ENCODE data around the gene HSP90AB1. TPM values are rescaled to one million over a fixed set of nuclear protein-coding genes. Genes with fewer than 3 reads are reported as not detected.
A peak's percentile ranks its signal among the peaks of the same experiment; 100 is the strongest.

The HSP90AB1 gene
- polyA plus RNA-seq, 1 of the 3 experiments (the other 2 are of a cell fraction): 843 TPM

DNA sequence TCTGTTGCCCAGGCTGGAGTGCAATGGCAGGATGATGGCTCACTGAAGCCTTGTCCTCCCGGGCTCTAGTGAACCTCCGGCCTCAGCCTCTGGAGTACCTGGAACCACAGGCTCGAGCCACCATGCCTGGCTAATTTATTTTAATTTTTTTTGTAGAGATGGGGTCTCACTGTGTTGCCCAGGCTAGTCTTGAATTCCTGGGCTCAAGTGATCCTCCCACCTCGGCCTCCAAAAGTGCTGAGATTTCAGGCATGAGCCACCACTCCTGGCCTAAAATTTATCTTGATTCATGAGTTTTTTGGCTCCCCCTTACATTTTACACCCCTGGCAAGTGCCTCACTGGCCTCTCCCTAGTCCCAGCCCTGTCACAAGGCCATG lies 26.0 kb upstream of the HSP90AB1 start:
- H3K9me3 ChIP-seq: no peaks in the 10 kb centered on the region
- POLR2A ChIA-PET: interaction anchor here (1.2 to 4.7 kb wide), 5 partner anchors 13 to 48 kb away, joined by 3 to 49 read pairs (median 4); partner anchors contain the start of genes HSP90AB1 and SLC35B2
- 88% methylated on average over 4 of the region's 4 CpGs for WGBS (ENCODE audit: low lambda C conversion rate)
- H2AFZ ChIP-seq (ENCODE audit: low read depth): no peak overlapping the region
- no peak overlapping the region for H3K4me2 ChIP-seq
- no peaks in the 10 kb centered on the region for H3K36me3 ChIP-seq (replicated peaks in 1 of 2; ENCODE audit: control insufficient read depth in 1 of 2, insufficient read depth in 2 of 2, low read length in 1 of 2)
- TF ChIP-seq, protein P1, sequence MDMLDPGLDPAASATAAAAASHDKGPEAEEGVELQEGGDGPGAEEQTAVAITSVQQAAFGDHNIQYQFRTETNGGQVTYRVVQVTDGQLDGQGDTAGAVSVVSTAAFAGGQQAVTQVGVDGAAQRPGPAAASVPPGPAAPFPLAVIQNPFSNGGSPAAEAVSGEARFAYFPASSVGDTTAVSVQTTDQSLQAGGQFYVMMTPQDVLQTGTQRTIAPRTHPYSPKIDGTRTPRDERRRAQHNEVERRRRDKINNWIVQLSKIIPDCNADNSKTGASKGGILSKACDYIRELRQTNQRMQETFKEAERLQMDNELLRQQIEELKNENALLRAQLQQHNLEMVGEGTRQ (IDR thresholded peaks at IDR 0.05; ENCODE audit: borderline replicate concordance, low read depth, low read length): no peak
- TF ChIP-seq RCOR1 (IDR thresholded peaks at IDR 0.05; ENCODE audit: low read length) (no peak), TAF1 (IDR thresholded peaks at IDR 0.05; ENCODE audit: borderline replicate concordance, low read depth, low read length) (no peak), NFIC (IDR thresholded peaks at IDR 0.05; ENCODE audit: borderline replicate concordance) (no peak), MEF2A (IDR thresholded peaks at IDR 0.05; ENCODE audit: borderline replicate concordance, low read depth) (no peak), TCF12 (IDR thresholded peaks at IDR 0.05) (no peak), IRF3 (IDR thresholded peaks at IDR 0.05; ENCODE audit: low read depth, low read length) (no peak), MXI1 (IDR thresholded peaks at IDR 0.05; ENCODE audit: low read depth, low read length) (no peak), RFX5 (IDR thresholded peaks at IDR 0.05; ENCODE audit: low read length) (no peak), FOXM1 (IDR thresholded peaks at IDR 0.05; ENCODE audit: low read depth) (no peak), RAD21 (IDR thresholded peaks at IDR 0.05; ENCODE audit: low read length) (no peak), USF1 (IDR thresholded peaks at IDR 0.05; ENCODE audit: borderline replicate concordance, low read depth) (no peak), POLR2AphosphoS5 (IDR thresholded peaks at IDR 0.05; ENCODE audit: low read depth, low read length) (no peak), SMC3 (IDR thresholded peaks at IDR 0.05; ENCODE audit: low read depth, low read length) (no peak), NRF1 (IDR thresholded peaks at IDR 0.05; ENCODE audit: low read depth, low read length) (no peak), EZH2phosphoT487 (IDR thresholded peaks at IDR 0.05; ENCODE audit: borderline replicate concordance, low read depth) (no peak), CTCF (IDR thresholded peaks at IDR 0.05) (no peak), GATA2 (CRISPR knock-in tag; IDR thresholded peaks at IDR 0.05) (no peak)
- no peak for DNase-seq
- H4K20me1 ChIP-seq (ENCODE audit: insufficient read depth): no peaks in the 10 kb centered on the region
- H3K79me2 ChIP-seq (ENCODE audit: insufficient read depth): peaks cover 7% of the 10 kb centered on the region; the same call in 1 of the 2 replicates
- no peak overlapping the region for H3K9ac ChIP-seq
- H3K27me3 ChIP-seq (ENCODE audit: insufficient read depth): no peaks in the 10 kb centered on the region
- peaks cover 7% of the 10 kb centered on the region for H3F3A ChIP-seq (replicated peaks; ENCODE audit: insufficient read depth)
- CTCF ChIA-PET: interaction anchor here (0.6 to 13.7 kb wide), 20 partner anchors 9 to 138 kb away, joined by 3 to 224 read pairs (median 4); partner anchors contain the start of genes HSP90AB1 and SLC35B2
- H3K4me1 ChIP-seq (ENCODE audit: control insufficient read depth in 1 of 2, insufficient read depth in 2 of 2, low read depth in 1 of 2, low read length in 1 of 2): peaks cover 17 to 60% of the 10 kb centered on the region in 2 experiments
- H3K27ac ChIP-seq (ENCODE audit: low read depth in 2 of 2, low read length in 1 of 2): peak overlapping the region in 1 of 2 experiments; percentile 98; a peak in 2 of 4 replicates
- no peaks in the 10 kb centered on the region for H3K9me2 ChIP-seq
- no peak overlapping the region for H3K4me3 ChIP-seq (ENCODE audit: low read depth in 2 of 2, low read length in 1 of 2)

Measured in SK-N-SH (cell line).